CD14-positive monocyte (primary cell): ENCODE results near the gene METTL4. TPM values are rescaled to one million over a fixed set of nuclear protein-coding genes. Genes with fewer than 3 reads are reported as not detected.

ENCODE experiments used
- DNase-seq, 3 donors: peaks; one replicate each; pipeline ENCODE4 v3.0.0-alpha.2; 2011 to 2022
- H2AFZ ChIP-seq: 2 replicates; pipeline ENCODE4 v1.6.0; 2012; ENCODE audit warnings: mild to moderate bottlenecking, low read depth, low read length, inconsistent platforms; ENCODE audit not compliant: insufficient read depth, poor library complexity, severe bottlenecking
- H3K27ac ChIP-seq, 2 donors: 1 replicate in 1 of 2; 2 replicates in 1 of 2; pipeline ENCODE4 v1.5.1; 2012 to 2013; ENCODE audit warnings: low read length in 2 of 2, control low read depth in 1 of 2, inconsistent platforms in 1 of 2, low read depth in 1 of 2, mild to moderate bottlenecking in 1 of 2
- H3K27me3 ChIP-seq, 2 donors: one replicate each; pipeline versions ENCODE4 v1.6.0 to v1.6.1; 2011 to 2013; ENCODE audit warnings: low read length in 2 of 2; ENCODE audit not compliant: control insufficient read depth in 2 of 2, insufficient read depth in 2 of 2
- H3K36me3 ChIP-seq, 2 donors: replicated peaks in 1 of 2; 1 replicate in 1 of 2; 2 replicates in 1 of 2; pipeline versions ENCODE4 v1.5.1 to v1.6.1; 2012 to 2013; ENCODE audit warnings: low read length in 2 of 2, control low read depth in 1 of 2, inconsistent platforms in 1 of 2, mild to moderate bottlenecking in 1 of 2; ENCODE audit not compliant: insufficient read depth in 2 of 2, control insufficient read depth in 1 of 2
- H3K4me1 ChIP-seq, 2 donors: 1 replicate in 1 of 2; 2 replicates in 1 of 2; pipeline versions ENCODE4 v1.5.1 to v1.6.1; 2012 to 2013; ENCODE audit warnings: low read length in 2 of 2, control low read depth in 1 of 2, inconsistent platforms in 1 of 2, mild to moderate bottlenecking in 1 of 2, moderate library complexity in 1 of 2; ENCODE audit not compliant: insufficient read depth in 2 of 2, control insufficient read depth in 1 of 2
- H3K4me2 ChIP-seq: replicated peaks from 2 replicates; pipeline ENCODE3; 2012; ENCODE audit warnings: low read length, moderate library complexity, mild to moderate bottlenecking; ENCODE audit not compliant: poor library complexity, severe bottlenecking; ENCODE audit errors: extremely low read depth
- H3K4me3 ChIP-seq, 3 experiments: fragments of 200-600 bp in 1 of 3; sonication (generic) in 1 of 3; replicated peaks in 1 of 3; 1 replicate in 2 of 3; 2 replicates in 1 of 3; pipeline ENCODE4 v1.5.1; 2011 to 2013; ENCODE audit warnings: low read length in 3 of 3, mild to moderate bottlenecking in 3 of 3, control low read depth in 2 of 3, low read depth in 2 of 3, inconsistent platforms in 1 of 3, moderate library complexity in 1 of 3
- H3K79me2 ChIP-seq: 2 replicates; pipeline ENCODE4 v1.6.0; 2012; ENCODE audit warnings: mild to moderate bottlenecking, control low read depth, inconsistent platforms, low read length, moderate library complexity; ENCODE audit not compliant: insufficient read depth
- H3K9ac ChIP-seq: 2 replicates; pipeline ENCODE4 v1.6.0; 2017; ENCODE audit warnings: low read length, mild to moderate bottlenecking; ENCODE audit not compliant: insufficient read depth, poor library complexity, severe bottlenecking
- H3K9me3 ChIP-seq, 2 donors: replicated peaks in 1 of 2; 1 replicate in 1 of 2; 2 replicates in 1 of 2; pipeline versions ENCODE4 v1.5.1 to v1.6.1; 2012 to 2013; ENCODE audit warnings: low read length in 2 of 2, control low read depth in 1 of 2; ENCODE audit not compliant: control insufficient read depth in 1 of 2, insufficient read depth in 1 of 2
- H4K20me1 ChIP-seq: 2 replicates; pipeline ENCODE4 v1.6.0; 2012; ENCODE audit warnings: mild to moderate bottlenecking, low read length, control low read depth, moderate library complexity; ENCODE audit not compliant: insufficient read depth
- H3K27ac Mint-ChIP-seq, 7 donors: one replicate each; pipeline ENCODE4 v1.8.0; 2020; ENCODE audit warnings: mild to moderate bottlenecking in 7 of 7, mixed read lengths in 7 of 7, moderate library complexity in 6 of 7, inconsistent platforms in 2 of 7
- H3K27me3 Mint-ChIP-seq, 3 donors: one replicate each; pipeline ENCODE4 v1.8.0; 2021 to 2022; ENCODE audit warnings: low read depth in 3 of 3, mild to moderate bottlenecking in 3 of 3, mixed read lengths in 3 of 3, moderate library complexity in 3 of 3, inconsistent platforms in 1 of 3
- H3K36me3 Mint-ChIP-seq, 2 donors: one replicate each; pipeline ENCODE4 v1.8.0; 2020; ENCODE audit warnings: mixed read lengths in 2 of 2, inconsistent platforms in 1 of 2, mild to moderate bottlenecking in 1 of 2
- H3K4me1 Mint-ChIP-seq: one replicate; pipeline ENCODE4 v1.8.0; 2020; ENCODE audit warnings: mild to moderate bottlenecking, mixed read lengths
- H3K4me3 Mint-ChIP-seq, 2 donors: one replicate each; pipeline ENCODE4 v1.8.0; 2020; ENCODE audit warnings: mild to moderate bottlenecking in 2 of 2, mixed read lengths in 2 of 2, moderate library complexity in 1 of 2
- H3K9me3 Mint-ChIP-seq, 7 donors: one replicate each; pipeline ENCODE4 v1.8.0; 2020 to 2022; ENCODE audit warnings: mixed read lengths in 7 of 7, mild to moderate bottlenecking in 6 of 7, moderate library complexity in 6 of 7, inconsistent platforms in 2 of 7
- WGBS: methylation state at CpG from one replicate; pipeline ENCODE4 v1.1.5; 2013; ENCODE audit warnings: missing lambda C conversion rate; ENCODE audit not compliant: insufficient coverage; 5-methylcytosine and 5-hydroxymethylcytosine counted together
- intact Hi-C, 2 donors: fragments of 100-400 bp; cut with micrococcal nuclease; formaldehyde crosslinking; loops; one replicate each; pipeline versions ENCODE4 v1.15.0 to v1.15.1; 2023
- polyA plus RNA-seq, 3 donors: library from polyadenylated mRNA; depleted of rRNA in 1 of 3; unstranded in 2 of 3; stranded (reverse) in 1 of 3; fragments of 300-500 nt in 2 of 3; fragments of >200 nt in 1 of 3; fragmentation: Illumina TruSeq in 2 of 3; gene quantifications; 1 replicate in 2 of 3; 2 replicates in 1 of 3; pipeline ENCODE4 v1.2.3, GENCODE V29; 2012 to 2021
- TF ChIP-seq, protein P1 (sequence below): fragments of 200-600 bp; IDR thresholded peaks from one replicate; pipeline ENCODE4 v1.8.0; 2022; ENCODE audit warnings: antibody characterized with exemption, mild to moderate bottlenecking

The METTL4 gene
- polyA plus RNA-seq, 3 donors: 3.0 to 4.1 (median 3.3) TPM

DNA sequence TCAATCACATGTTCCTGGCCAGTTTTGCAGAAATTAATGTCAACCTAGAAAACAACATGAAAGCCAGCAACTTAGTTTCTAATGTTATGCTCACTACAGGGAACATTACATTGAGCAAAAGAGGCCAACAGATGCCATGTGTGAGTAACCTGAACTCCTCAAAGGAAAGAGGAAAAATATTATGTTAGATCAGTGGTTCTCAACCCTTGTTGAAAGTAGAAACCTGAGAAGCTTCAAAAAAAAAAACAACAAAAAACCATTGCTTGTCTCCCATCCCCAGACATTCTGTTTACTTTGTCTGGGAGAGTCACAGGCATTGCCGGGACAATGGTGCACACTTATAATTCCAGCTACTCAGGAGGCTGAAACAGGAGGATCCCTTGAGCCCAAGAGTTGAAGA lies 57.7 kb downstream of the METTL4 start:
- no CpG with 5 or more reads among the region's 1 CpG for WGBS
- Histone ChIP-seq H3K27ac (no peak overlapping the region), H3K36me3 (no peaks in the 10 kb centered on the region), H3K4me1 (peaks cover 8% of the 10 kb centered on the region in 2 donors), H3K4me2 (no peak overlapping the region), H3K9me3 (no peaks in the 10 kb centered on the region), H3K4me3 (no peak overlapping the region), H3K9ac (no peak overlapping the region), H4K20me1 (no peaks in the 10 kb centered on the region), H3K27me3 (no peaks in the 10 kb centered on the region), H2AFZ (no peak overlapping the region), H3K79me2 (no peaks in the 10 kb centered on the region)
- intact Hi-C loops: no loop called here
- H3K4me1 Mint-ChIP-seq: peaks cover 18% of the 10 kb centered on the region
- no peak overlapping the region for H3K27ac Mint-ChIP-seq
- DNase-seq: no peak
- H3K27me3 Mint-ChIP-seq: peaks cover 0 to 5% (median 2%) of the 10 kb centered on the region in 3 donors
- TF ChIP-seq, protein P1, sequence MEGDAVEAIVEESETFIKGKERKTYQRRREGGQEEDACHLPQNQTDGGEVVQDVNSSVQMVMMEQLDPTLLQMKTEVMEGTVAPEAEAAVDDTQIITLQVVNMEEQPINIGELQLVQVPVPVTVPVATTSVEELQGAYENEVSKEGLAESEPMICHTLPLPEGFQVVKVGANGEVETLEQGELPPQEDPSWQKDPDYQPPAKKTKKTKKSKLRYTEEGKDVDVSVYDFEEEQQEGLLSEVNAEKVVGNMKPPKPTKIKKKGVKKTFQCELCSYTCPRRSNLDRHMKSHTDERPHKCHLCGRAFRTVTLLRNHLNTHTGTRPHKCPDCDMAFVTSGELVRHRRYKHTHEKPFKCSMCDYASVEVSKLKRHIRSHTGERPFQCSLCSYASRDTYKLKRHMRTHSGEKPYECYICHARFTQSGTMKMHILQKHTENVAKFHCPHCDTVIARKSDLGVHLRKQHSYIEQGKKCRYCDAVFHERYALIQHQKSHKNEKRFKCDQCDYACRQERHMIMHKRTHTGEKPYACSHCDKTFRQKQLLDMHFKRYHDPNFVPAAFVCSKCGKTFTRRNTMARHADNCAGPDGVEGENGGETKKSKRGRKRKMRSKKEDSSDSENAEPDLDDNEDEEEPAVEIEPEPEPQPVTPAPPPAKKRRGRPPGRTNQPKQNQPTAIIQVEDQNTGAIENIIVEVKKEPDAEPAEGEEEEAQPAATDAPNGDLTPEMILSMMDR: no peak
- peaks cover 0 to 4% (median 2%) of the 10 kb centered on the region in 7 donors for H3K9me3 Mint-ChIP-seq
- H3K36me3 Mint-ChIP-seq: no peaks in the 10 kb centered on the region
- no peak overlapping the region for H3K4me3 Mint-ChIP-seq

DNA sequence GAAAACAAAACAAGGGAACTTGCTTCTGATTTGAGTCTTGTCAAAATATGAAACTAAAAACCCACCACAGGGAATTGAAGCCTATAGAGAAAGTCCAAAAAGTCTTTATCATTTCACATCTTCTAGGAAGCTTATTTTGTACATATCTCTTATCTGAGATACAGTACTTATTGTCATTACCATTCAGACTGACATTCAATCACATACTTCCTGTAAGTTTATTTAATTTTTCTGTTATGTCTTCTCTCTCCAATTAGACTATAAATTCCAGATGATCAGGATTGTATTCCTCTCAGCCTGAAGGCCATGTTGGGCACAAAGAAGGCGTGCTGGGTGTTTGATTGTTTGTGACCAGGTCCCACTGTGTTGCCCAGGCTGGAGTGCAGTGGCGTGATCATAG lies 59.2 kb downstream of the METTL4 start:
- intact Hi-C loops: no loop called here
- H3K4me2 ChIP-seq: no peak overlapping the region
- H3K4me3 ChIP-seq: no peak overlapping the region
- peaks cover 8% of the 10 kb centered on the region in 2 donors for H3K4me1 ChIP-seq
- no peaks in the 10 kb centered on the region for H3K27me3 ChIP-seq
- no peaks in the 10 kb centered on the region for H3K36me3 ChIP-seq
- H4K20me1 ChIP-seq: no peaks in the 10 kb centered on the region
- Mint-ChIP-seq H3K4me3 (no peak overlapping the region), H3K27ac (no peak overlapping the region), H3K9me3 (peaks cover 0 to 4% (median 2%) of the 10 kb centered on the region in 7 donors), H3K36me3 (no peaks in the 10 kb centered on the region), H3K27me3 (peaks cover 0 to 5% (median 2%) of the 10 kb centered on the region in 3 donors), H3K4me1 (peaks cover 18% of the 10 kb centered on the region)
- no peak overlapping the region for H2AFZ ChIP-seq
- H3K27ac ChIP-seq: no peak overlapping the region
- H3K9me3 ChIP-seq: no peaks in the 10 kb centered on the region
- no peak for DNase-seq
- H3K79me2 ChIP-seq: no peaks in the 10 kb centered on the region
- WGBS: 100% methylated on average over 1 of the region's 2 CpGs
- H3K9ac ChIP-seq: no peak overlapping the region
- TF ChIP-seq, protein P1: no peak
